Thyroid gland (tissue), 4 donors: ENCODE data around the gene SMARCE1.

Source experiments
- POLR2A ChIP-seq, 2 donors: fragments of 450-650 bp; IDR thresholded peaks; one replicate each; pipeline ENCODE4 v1.6.1; 2017; ENCODE audit warnings: antibody characterized with exemption in 2 of 2, mild to moderate bottlenecking in 2 of 2, moderate library complexity in 1 of 2
- TF ChIP-seq, protein P1 (sequence below), 6 experiments: fragments of 200-600 bp in 3 of 6; fragments of 450-650 bp in 3 of 6; sonication (generic) in 3 of 6; IDR thresholded peaks; one replicate each; pipeline ENCODE4 v1.5.1; 2016 to 2019; ENCODE audit warnings: antibody characterized with exemption in 6 of 6, mild to moderate bottlenecking in 2 of 6, inconsistent platforms in 1 of 6, moderate library complexity in 1 of 6

DNA sequence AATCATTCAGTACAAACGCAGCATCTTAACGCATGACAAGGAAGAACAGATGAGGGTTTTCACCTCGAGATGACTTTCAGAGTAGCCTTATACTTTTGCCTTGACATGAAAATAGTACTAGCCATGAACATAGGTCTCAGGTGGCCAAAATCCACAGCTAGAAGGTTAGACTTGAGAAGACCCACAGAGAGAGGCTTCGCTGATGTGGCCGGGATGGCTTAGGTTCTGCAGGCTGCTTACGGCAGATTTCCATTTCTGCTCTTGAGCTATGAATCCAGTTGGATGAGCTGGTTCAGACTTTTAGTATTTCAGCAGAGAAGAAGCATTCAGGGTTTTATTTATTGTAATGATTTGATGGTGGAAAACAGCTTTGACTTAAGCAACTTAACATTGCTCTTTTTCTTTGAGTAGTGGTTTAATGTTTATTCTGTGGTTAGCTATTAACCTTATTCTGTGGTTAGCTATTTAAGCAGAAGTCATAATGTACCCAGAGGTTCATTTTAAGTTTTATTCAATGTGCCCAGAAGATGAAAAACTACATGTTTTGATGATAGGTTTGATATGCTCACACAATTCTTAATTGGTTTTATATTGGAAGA, 48.4 kb upstream of the SMARCE1 start:
- TF ChIP-seq, protein P1, sequence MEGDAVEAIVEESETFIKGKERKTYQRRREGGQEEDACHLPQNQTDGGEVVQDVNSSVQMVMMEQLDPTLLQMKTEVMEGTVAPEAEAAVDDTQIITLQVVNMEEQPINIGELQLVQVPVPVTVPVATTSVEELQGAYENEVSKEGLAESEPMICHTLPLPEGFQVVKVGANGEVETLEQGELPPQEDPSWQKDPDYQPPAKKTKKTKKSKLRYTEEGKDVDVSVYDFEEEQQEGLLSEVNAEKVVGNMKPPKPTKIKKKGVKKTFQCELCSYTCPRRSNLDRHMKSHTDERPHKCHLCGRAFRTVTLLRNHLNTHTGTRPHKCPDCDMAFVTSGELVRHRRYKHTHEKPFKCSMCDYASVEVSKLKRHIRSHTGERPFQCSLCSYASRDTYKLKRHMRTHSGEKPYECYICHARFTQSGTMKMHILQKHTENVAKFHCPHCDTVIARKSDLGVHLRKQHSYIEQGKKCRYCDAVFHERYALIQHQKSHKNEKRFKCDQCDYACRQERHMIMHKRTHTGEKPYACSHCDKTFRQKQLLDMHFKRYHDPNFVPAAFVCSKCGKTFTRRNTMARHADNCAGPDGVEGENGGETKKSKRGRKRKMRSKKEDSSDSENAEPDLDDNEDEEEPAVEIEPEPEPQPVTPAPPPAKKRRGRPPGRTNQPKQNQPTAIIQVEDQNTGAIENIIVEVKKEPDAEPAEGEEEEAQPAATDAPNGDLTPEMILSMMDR (IDR thresholded peaks at IDR 0.05), result no peak
- no peak for TF ChIP-seq POLR2A (IDR thresholded peaks at IDR 0.05)
